SK-N-SH treated with all-trans-retinoic acid at 6 μM for 48 hours (cell line): ENCODE measurements around the gene VPS39.

Source experiments
- ATAC-seq: fragments of 200-7000 bp; cut with Tn5 transposase; 3 replicates; pipeline ENCODE4 v1.9.1; 2020; ENCODE audit warnings: mild to moderate bottlenecking, moderate library complexity
- BACH2 ChIP-seq: fragments of 250-450 bp; sonication (Bioruptor Pico); IDR thresholded peaks from 2 replicates; pipeline ENCODE4 v1.9.0; 2021; ENCODE audit warnings: mild to moderate bottlenecking, borderline replicate concordance
- CREB5 ChIP-seq: fragments of 250-450 bp; sonication (Bioruptor Pico); IDR thresholded peaks from 2 replicates; pipeline ENCODE4 v1.5.1; 2020; ENCODE audit warnings: low read depth, mild to moderate bottlenecking, moderate library complexity
- CSDC2 ChIP-seq: fragments of 250-450 bp; sonication (Bioruptor Pico); IDR thresholded peaks from 2 replicates; pipeline ENCODE4 v1.5.0; 2020; ENCODE audit warnings: mild to moderate bottlenecking, moderate library complexity
- ESRRG ChIP-seq: fragments of 250-450 bp; sonication (Bioruptor Pico); IDR thresholded peaks from 2 replicates; pipeline ENCODE4 v1.6.1; 2021; ENCODE audit warnings: mild to moderate bottlenecking
- GLIS3 ChIP-seq: fragments of 250-450 bp; sonication (Bioruptor Pico); IDR thresholded peaks from 2 replicates; pipeline ENCODE4 v1.5.0; 2020; ENCODE audit warnings: mild to moderate bottlenecking, moderate library complexity
- ISL1 ChIP-seq: fragments of 250-450 bp; sonication (Bioruptor Pico); IDR thresholded peaks from 2 replicates; pipeline ENCODE4 v2.1.2; 2022; ENCODE audit warnings: mild to moderate bottlenecking, moderate library complexity
- OSR1 ChIP-seq: fragments of 250-450 bp; sonication (Bioruptor Pico); IDR thresholded peaks from 2 replicates; pipeline ENCODE4 v1.8.0; 2022; ENCODE audit warnings: moderate library complexity, mild to moderate bottlenecking, inconsistent platforms
- PATZ1 ChIP-seq: fragments of 250-450 bp; sonication (Bioruptor Pico); IDR thresholded peaks from 2 replicates; pipeline ENCODE4 v1.8.0; 2020; ENCODE audit warnings: mild to moderate bottlenecking, moderate library complexity, borderline replicate concordance
- POU6F1 ChIP-seq: fragments of 250-450 bp; sonication (Bioruptor Pico); IDR thresholded peaks from 2 replicates; pipeline ENCODE4 v1.8.0; 2021; ENCODE audit warnings: low read depth, mild to moderate bottlenecking, moderate library complexity, borderline replicate concordance
- RARB ChIP-seq: fragments of 250-450 bp; sonication (Bioruptor Pico); IDR thresholded peaks from 2 replicates; pipeline ENCODE4 v1.8.0; 2021; ENCODE audit warnings: mild to moderate bottlenecking, moderate library complexity
- SNAI2 ChIP-seq: fragments of 250-450 bp; sonication (Bioruptor Pico); IDR thresholded peaks from 2 replicates; pipeline ENCODE4 v1.5.0; 2020; ENCODE audit warnings: mild to moderate bottlenecking, moderate library complexity
- TCF4 ChIP-seq: fragments of 250-450 bp; sonication (Bioruptor Pico); IDR thresholded peaks from 2 replicates; pipeline ENCODE4 v1.8.0; 2021; ENCODE audit warnings: mild to moderate bottlenecking, moderate library complexity, borderline replicate concordance
- TOX ChIP-seq: fragments of 250-450 bp; sonication (Bioruptor Pico); IDR thresholded peaks from 2 replicates; pipeline ENCODE4 v1.8.0; 2021; ENCODE audit warnings: mild to moderate bottlenecking, moderate library complexity, borderline replicate concordance
- TSHZ2 ChIP-seq: fragments of 250-450 bp; sonication (Bioruptor Pico); IDR thresholded peaks from 2 replicates; pipeline ENCODE4 v1.5.0; 2020; ENCODE audit warnings: mild to moderate bottlenecking, moderate library complexity
- ZC3H10 ChIP-seq: fragments of 250-450 bp; sonication (Bioruptor Pico); IDR thresholded peaks from 2 replicates; pipeline ENCODE4 v1.5.1; 2021; ENCODE audit warnings: mild to moderate bottlenecking, moderate library complexity
- ZFP3 ChIP-seq: fragments of 250-450 bp; sonication (Bioruptor Pico); IDR thresholded peaks from 2 replicates; pipeline ENCODE4 v1.5.0; 2020; ENCODE audit warnings: mild to moderate bottlenecking, moderate library complexity
- ZFP30 ChIP-seq: fragments of 450-650 bp; formaldehyde crosslinking; IDR thresholded peaks from 2 replicates; pipeline ENCODE4 v1.5.0; 2022; ENCODE audit warnings: mild to moderate bottlenecking, moderate library complexity
- ZNF565 ChIP-seq: fragments of 450-650 bp; formaldehyde crosslinking; conservative IDR thresholded peaks from 2 replicates; pipeline ENCODE4 v1.5.0; 2020; ENCODE audit warnings: low read depth, mild to moderate bottlenecking, moderate library complexity
- ZNF70 ChIP-seq: fragments of 450-650 bp; formaldehyde crosslinking; IDR thresholded peaks from 2 replicates; pipeline ENCODE4 v1.5.0; 2020; ENCODE audit warnings: mild to moderate bottlenecking, moderate library complexity
- ZNF8 ChIP-seq: fragments of 450-650 bp; formaldehyde crosslinking; IDR thresholded peaks from 2 replicates; pipeline ENCODE4 v1.5.0; 2020; ENCODE audit warnings: mild to moderate bottlenecking, moderate library complexity
- TF ChIP-seq, protein P1 (sequence below): fragments of 250-450 bp; sonication (Bioruptor Pico); IDR thresholded peaks from 2 replicates; pipeline ENCODE4 v1.5.1; 2021; ENCODE audit warnings: mild to moderate bottlenecking, moderate library complexity

Gene VPS39

DNA sequence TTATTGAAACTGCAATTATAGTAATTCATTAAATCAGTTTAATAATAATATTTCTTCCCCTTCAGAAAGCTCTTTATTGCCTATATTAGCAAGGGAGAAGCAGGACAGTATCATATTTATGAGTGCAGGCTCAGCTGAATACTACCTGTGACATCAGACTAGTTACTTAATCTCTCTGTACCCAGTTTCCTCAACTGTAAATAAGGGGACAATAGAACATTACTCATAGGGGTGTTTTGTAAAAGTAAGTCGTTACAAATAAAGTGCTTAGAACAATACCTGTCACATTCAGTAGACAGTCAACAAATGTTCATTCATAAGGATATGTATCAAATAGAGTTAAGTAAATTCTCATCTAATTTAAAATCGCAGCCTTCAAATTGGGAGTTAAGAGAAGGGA lies 12.1 kb upstream of the VPS39 start:
- TF ChIP-seq CREB5 (CRISPR knock-in tag), result no peak
- no peak for TF ChIP-seq CSDC2 (CRISPR knock-in tag)
- no peak for TF ChIP-seq POU6F1
- TF ChIP-seq TCF4, result no peak
- no peak for TF ChIP-seq SNAI2 (CRISPR knock-in tag)
- no peak for TF ChIP-seq ZFP3 (CRISPR knock-in tag)
- no peak for TF ChIP-seq GLIS3 (CRISPR knock-in tag)
- TF ChIP-seq BACH2 (CRISPR knock-in tag), result no peak
- TF ChIP-seq ZNF565 (CRISPR knock-in tag), result no peak
- no peak for TF ChIP-seq ESRRG
- TF ChIP-seq PATZ1 (CRISPR knock-in tag), result no peak
- no peak for TF ChIP-seq ISL1 (CRISPR knock-in tag)
- no peak for TF ChIP-seq ZNF70 (CRISPR knock-in tag)
- TF ChIP-seq, protein P1, sequence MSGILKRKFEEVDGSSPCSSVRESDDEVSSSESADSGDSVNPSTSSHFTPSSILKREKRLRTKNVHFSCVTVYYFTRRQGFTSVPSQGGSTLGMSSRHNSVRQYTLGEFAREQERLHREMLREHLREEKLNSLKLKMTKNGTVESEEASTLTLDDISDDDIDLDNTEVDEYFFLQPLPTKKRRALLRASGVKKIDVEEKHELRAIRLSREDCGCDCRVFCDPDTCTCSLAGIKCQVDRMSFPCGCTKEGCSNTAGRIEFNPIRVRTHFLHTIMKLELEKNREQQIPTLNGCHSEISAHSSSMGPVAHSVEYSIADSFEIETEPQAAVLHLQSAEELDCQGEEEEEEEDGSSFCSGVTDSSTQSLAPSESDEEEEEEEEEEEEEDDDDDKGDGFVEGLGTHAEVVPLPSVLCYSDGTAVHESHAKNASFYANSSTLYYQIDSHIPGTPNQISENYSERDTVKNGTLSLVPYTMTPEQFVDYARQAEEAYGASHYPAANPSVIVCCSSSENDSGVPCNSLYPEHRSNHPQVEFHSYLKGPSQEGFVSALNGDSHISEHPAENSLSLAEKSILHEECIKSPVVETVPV (CRISPR knock-in tag), result no peak
- TF ChIP-seq OSR1 (CRISPR knock-in tag), result no peak
- TF ChIP-seq ZC3H10, result no peak
- no peak for ATAC-seq

DNA sequence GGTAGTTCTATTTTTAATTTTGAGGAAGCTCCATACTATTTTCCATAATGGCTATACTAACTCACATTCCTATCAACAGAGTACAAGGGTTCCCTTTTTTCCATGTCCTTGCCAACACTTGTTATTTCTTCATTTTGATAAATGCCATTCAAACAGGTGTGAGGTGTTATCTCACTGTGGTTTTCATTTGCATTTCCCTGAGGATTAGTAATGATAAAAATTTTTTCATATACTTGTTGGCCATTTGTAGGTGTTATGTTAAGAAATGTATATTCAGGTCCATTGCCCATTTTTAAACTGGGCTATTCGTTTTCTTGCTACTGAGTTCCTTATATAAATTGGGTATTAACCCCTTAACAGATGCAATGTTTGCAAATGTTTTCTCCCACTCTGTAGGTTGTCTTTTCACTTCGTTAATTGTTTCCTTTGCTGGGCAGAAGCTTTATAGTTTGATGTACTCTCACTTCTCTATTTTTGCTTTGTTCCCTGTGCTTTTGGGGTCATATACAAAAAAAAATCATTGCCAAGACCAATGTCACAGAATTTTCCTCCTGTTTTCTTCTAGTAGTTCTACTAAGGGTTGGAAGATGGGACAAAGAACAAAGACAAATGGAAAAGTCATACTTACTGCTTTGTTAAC lies 11.0 kb upstream of the VPS39 start:
- ATAC-seq, result no peak
- TF ChIP-seq ZNF8 (CRISPR knock-in tag), result no peak
- TF ChIP-seq, protein P1 (CRISPR knock-in tag), result no peak
- TF ChIP-seq ZFP3 (CRISPR knock-in tag), result no peak
- TF ChIP-seq GLIS3 (CRISPR knock-in tag), result no peak
- TF ChIP-seq ISL1 (CRISPR knock-in tag), result no peak
- no peak for TF ChIP-seq RARB

GRCh38 chr15:42217568-42217967 lies 9.5 kb upstream of the VPS39 start:
- TF ChIP-seq TSHZ2 (CRISPR knock-in tag) (no peak), POU6F1 (no peak), ZFP30 (no peak), TOX (CRISPR knock-in tag) (no peak), ZC3H10 (no peak), CSDC2 (CRISPR knock-in tag) (no peak), ZFP3 (CRISPR knock-in tag) (no peak), ZNF8 (CRISPR knock-in tag) (no peak)
- no peak for ATAC-seq
